Mesendoderm (in vitro differentiated cells): ENCODE results near the gene ZCCHC18.
"Not testable (repeated sequence)": the region's sequence is repeated elsewhere in the genome, so short reads cannot be mapped to it uniquely, and the experiment has no call there.

Experiments used
- DNase-seq: peaks from one replicate; pipeline ENCODE4 v3.0.0; 2013
- H2AK5ac ChIP-seq: 2 replicates; pipeline ENCODE4 v1.6.1; 2013; ENCODE audit warnings: low read length, inconsistent platforms
- H2BK120ac ChIP-seq: 2 replicates; pipeline ENCODE4 v1.6.1; 2013; ENCODE audit warnings: low read depth, mild to moderate bottlenecking, low read length, moderate library complexity, mixed read lengths
- H2BK15ac ChIP-seq: replicated peaks from 2 replicates; pipeline ENCODE4 v1.6.1; 2013; ENCODE audit warnings: low read depth, mild to moderate bottlenecking, moderate library complexity
- H2BK5ac ChIP-seq: 2 replicates; pipeline ENCODE4 v1.6.1; 2013; ENCODE audit warnings: low read length, inconsistent platforms
- H3K18ac ChIP-seq: 2 replicates; pipeline ENCODE4 v1.6.1; 2013; ENCODE audit warnings: mild to moderate bottlenecking, low read length, mixed read lengths
- H3K23ac ChIP-seq: one replicate; pipeline ENCODE4 v1.6.1; 2013; ENCODE audit warnings: low read length
- H3K27ac ChIP-seq: 2 replicates; pipeline ENCODE4 v1.5.1; 2013; ENCODE audit warnings: low read depth, mild to moderate bottlenecking, inconsistent platforms, low read length, moderate library complexity
- H3K27me3 ChIP-seq: 2 replicates; pipeline ENCODE4 v1.6.1; 2013; ENCODE audit warnings: low read length, control low read depth, mild to moderate bottlenecking, inconsistent platforms; ENCODE audit not compliant: insufficient read depth, poor library complexity
- H3K36me3 ChIP-seq: 2 replicates; pipeline ENCODE4 v1.6.1; 2013; ENCODE audit warnings: low read length, inconsistent platforms; ENCODE audit not compliant: control insufficient read depth, insufficient read depth
- H3K4ac ChIP-seq: one replicate; pipeline ENCODE4 v1.6.1; 2013; ENCODE audit warnings: low read depth, mild to moderate bottlenecking, low read length, moderate library complexity
- H3K4me1 ChIP-seq: 2 replicates; pipeline ENCODE4 v1.6.1; 2013; ENCODE audit warnings: low read depth, low read length, inconsistent platforms; ENCODE audit not compliant: control insufficient read depth
- H3K4me2 ChIP-seq: 2 replicates; pipeline ENCODE4 v1.6.1; 2013; ENCODE audit warnings: low read length
- H3K4me3 ChIP-seq: 2 replicates; pipeline ENCODE4 v1.5.1; 2013; ENCODE audit warnings: mild to moderate bottlenecking, low read length
- H3K56ac ChIP-seq: one replicate; pipeline ENCODE4 v1.6.1; 2013; ENCODE audit warnings: low read length
- H3K79me1 ChIP-seq: 2 replicates; pipeline ENCODE4 v1.6.1; 2013; ENCODE audit warnings: low read length, inconsistent platforms
- H3K79me2 ChIP-seq: 2 replicates; pipeline ENCODE4 v1.6.1; 2013; ENCODE audit warnings: mild to moderate bottlenecking, low read length; ENCODE audit not compliant: control insufficient read depth, insufficient read depth
- H3K9ac ChIP-seq: 2 replicates; pipeline ENCODE4 v1.6.1; 2013; ENCODE audit warnings: low read length, inconsistent platforms
- H4K5ac ChIP-seq: one replicate; pipeline ENCODE4 v1.6.1; 2013; ENCODE audit warnings: low read length
- H4K8ac ChIP-seq: one replicate; pipeline ENCODE4 v1.6.1; 2013; ENCODE audit warnings: low read depth, mild to moderate bottlenecking, control low read depth, low read length, moderate library complexity
- WGBS: extraction: QIAGEN DNeasy Blood & Tissue Kit; methylation state at CpG from one replicate; pipeline ENCODE4 v1.1.7; 2013; ENCODE audit warnings: low lambda C conversion rate, missing lambda C conversion rate; ENCODE audit not compliant: insufficient coverage; ENCODE audit errors: extremely low coverage; 5-methylcytosine and 5-hydroxymethylcytosine counted together

The ZCCHC18 gene

DNA sequence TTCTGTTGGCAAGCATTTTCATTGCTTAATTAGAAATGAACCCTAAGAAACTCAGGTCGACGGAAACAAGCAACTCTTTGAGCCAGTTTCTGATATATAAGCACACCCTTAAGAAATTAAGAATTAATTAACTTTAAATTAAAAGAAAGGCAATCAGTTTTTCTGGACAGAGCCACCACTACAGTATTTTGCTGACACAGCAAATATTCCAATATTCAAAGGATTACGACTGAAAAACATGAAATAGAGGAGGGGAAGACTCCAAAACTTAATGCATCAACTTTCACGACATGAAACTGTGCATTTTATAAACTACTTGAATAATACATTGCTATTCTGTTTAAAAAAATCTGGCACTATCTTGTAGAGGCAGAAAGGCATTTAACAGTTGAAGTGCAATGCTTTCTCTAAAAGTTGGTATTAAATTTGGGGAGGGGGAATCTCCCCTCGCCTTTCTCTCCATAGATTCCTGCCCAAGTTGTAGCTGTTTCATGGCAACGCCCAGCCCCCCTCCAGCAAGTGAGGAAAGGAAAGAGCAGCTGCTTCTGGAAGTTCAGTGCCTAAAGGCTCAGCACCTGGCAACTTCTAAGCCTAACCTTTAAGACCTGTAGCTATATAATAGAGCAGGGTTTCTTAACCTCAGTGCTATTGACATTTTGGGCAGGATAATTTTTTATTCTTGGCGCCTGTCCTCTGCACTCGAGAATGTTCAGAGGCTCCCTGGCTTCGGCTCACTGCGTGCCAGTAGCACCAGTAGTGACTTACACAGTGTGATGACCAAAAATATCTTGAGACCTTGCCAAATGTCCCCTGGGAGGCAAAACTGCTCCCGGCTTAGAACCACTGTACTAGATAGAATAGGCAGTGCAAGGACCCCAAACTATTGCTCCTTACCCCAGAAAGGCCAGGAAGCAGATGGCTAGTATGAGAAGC, 6.7 kb upstream of the ZCCHC18 start:
- Histone ChIP-seq H3K4me2 (no peak overlapping the region), H2AK5ac (no peak overlapping the region), H3K79me1 (no peaks in the 10 kb centered on the region), H3K4me3 (no peak overlapping the region), H3K79me2 (no peaks in the 10 kb centered on the region), H3K27me3 (no peaks in the 10 kb centered on the region), H3K4me1 (no peaks in the 10 kb centered on the region), H2BK15ac (no peak overlapping the region), H3K23ac (no peak overlapping the region), H4K8ac (no peak overlapping the region), H3K27ac (no peak overlapping the region), H3K9ac (no peak overlapping the region), H3K56ac (no peak overlapping the region), H2BK5ac (no peak overlapping the region), H2BK120ac (no peak overlapping the region), H3K18ac (no peak overlapping the region), H4K5ac (no peak overlapping the region), H3K36me3 (no peaks in the 10 kb centered on the region), H3K4ac (no peak overlapping the region)
- no peak for DNase-seq
- WGBS, result no CpG with 5 or more reads among the region's 11 CpGs

DNA sequence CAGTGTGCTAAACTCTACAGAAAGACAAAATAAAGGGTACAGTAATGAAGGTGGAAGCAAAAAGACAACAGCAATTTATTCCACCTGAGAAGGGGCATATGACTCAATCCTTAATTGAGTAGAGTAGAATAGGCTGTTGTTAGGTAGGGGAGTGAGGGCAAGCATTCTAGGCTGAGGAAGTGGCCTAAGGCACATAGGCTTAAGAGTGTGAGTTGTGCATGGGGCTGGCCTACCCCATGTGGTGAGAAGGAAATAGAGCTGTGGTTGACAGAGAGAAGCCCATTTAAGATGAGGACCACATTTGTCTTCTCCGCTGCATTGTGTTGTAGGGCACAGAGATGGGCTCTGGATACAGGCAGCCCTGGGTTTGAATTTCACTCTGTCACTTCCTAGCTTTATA, 3.4 kb upstream of the ZCCHC18 start:
- H3K4me3 ChIP-seq, result no peak overlapping the region
- H3K79me1 ChIP-seq, result no peaks in the 10 kb centered on the region
- no peak overlapping the region for H3K4me2 ChIP-seq
- no peak overlapping the region for H3K18ac ChIP-seq
- no peak overlapping the region for H4K5ac ChIP-seq
- no peak overlapping the region for H2AK5ac ChIP-seq
- H2BK15ac ChIP-seq, result no peak overlapping the region
- H3K23ac ChIP-seq, result no peak overlapping the region
- H3K27me3 ChIP-seq, result no peaks in the 10 kb centered on the region
- H3K4me1 ChIP-seq, result no peaks in the 10 kb centered on the region
- peak; percentile 35 for DNase-seq
- no peak overlapping the region for H3K27ac ChIP-seq
- H4K8ac ChIP-seq, result no peak overlapping the region
- no CpG with 5 or more reads among the region's 1 CpG for WGBS
- no peak overlapping the region for H3K9ac ChIP-seq
- H3K56ac ChIP-seq, result no peak overlapping the region
- H2BK5ac ChIP-seq, result no peak overlapping the region
- no peak overlapping the region for H2BK120ac ChIP-seq
- no peaks in the 10 kb centered on the region for H3K79me2 ChIP-seq
- H3K36me3 ChIP-seq, result no peaks in the 10 kb centered on the region
- no peak overlapping the region for H3K4ac ChIP-seq

DNA sequence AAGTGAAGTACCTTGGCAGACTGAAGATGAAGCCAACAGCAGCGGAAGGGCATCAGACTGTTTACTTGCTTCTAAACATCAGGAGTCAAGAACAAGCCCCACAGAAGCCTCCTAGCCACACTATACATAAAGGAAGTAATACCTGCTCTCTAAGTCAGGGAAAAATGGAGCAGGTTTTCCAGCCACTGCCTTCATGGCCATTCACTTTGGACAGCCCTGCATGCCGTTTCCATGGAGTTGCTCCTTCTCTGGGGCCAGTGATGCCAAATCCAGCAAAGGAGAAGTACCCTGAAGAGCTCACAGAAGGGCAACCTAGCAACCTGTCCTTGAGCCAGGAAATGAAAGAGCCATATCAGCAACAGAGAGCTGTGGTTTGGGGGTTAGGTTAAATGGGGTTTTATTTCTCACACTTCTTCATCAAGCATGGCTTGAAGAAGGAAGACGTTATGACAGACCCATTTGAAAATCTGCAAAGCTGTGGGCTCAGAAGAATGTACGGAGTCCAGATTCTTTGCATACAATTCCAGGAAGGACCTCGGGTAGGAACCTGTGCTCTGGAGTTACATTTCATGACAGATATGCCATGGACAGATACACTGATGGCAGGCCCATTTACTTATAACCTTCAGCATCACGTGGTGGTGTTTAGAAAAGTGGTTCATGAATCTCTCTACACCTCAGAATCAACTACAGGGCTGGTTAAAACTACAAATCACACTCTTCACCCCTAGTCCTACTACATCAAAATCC, 1.7 kb upstream of the ZCCHC18 start:
- not testable (repeated sequence) for H2BK120ac ChIP-seq, H3K56ac ChIP-seq, H3K27ac ChIP-seq, H3K79me2 ChIP-seq, H3K27me3 ChIP-seq, H2AK5ac ChIP-seq, H3K4me1 ChIP-seq, H4K5ac ChIP-seq, H3K4me2 ChIP-seq, H3K4me3 ChIP-seq, H3K36me3 ChIP-seq, H4K8ac ChIP-seq, H2BK15ac ChIP-seq, H3K9ac ChIP-seq, H2BK5ac ChIP-seq, H3K79me1 ChIP-seq, H3K23ac ChIP-seq, H3K4ac ChIP-seq, DNase-seq, H3K18ac ChIP-seq
- WGBS, result no CpG with 5 or more reads among the region's 6 CpGs

DNA sequence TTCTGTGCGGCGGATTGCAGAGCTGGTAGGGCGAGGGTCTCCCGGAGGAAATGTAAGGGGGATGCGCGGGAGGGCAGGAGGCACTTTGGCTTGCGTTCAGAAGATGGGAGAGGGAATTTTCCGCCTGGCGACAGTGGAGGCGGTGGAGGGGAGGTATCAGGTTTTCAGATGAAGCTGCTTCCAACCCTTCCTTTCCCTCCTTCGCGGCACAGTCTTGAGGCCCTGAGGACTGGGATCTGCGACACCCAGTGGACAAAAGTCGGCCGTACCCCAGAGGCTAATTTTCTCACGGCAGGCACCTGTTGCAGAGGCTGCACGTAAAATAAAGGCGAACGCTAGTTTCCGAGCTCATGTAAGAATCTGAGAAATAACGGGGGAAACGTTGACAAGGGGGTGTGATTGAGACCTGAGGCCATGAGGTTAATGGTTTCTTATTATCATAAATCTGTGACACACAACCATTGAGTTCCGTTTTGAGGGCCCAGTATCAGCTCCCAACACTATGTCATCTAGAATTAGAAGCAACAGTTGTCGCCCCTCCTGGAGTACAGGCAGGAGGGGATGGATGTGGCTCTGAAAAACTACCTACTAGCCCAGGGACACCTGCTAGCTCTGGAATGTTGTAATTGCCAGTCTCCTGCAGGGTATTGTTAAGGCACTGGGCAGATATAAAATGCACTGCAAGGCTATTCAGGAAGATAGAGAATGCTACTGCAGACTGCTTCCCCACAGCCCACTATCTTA, 1.1 kb downstream of the ZCCHC18 start:
- Histone ChIP-seq H3K79me1 (no peaks in the 10 kb centered on the region), H3K4me2 (peak overlapping the region; percentile 61), H2AK5ac (no peak overlapping the region), H4K5ac (no peak overlapping the region), H3K27ac (no peak overlapping the region), H3K4ac (no peak overlapping the region), H2BK15ac (no peak overlapping the region), H3K4me3 (peak overlapping the region; percentile 37), H3K27me3 (no peaks in the 10 kb centered on the region), H2BK5ac (no peak overlapping the region), H3K36me3 (no peaks in the 10 kb centered on the region), H3K18ac (no peak overlapping the region), H3K56ac (peak overlapping the region; percentile 67), H4K8ac (no peak overlapping the region), H3K79me2 (no peaks in the 10 kb centered on the region), H2BK120ac (no peak overlapping the region), H3K4me1 (no peaks in the 10 kb centered on the region), H3K23ac (no peak overlapping the region), H3K9ac (peak overlapping the region; percentile 50)
- no CpG with 5 or more reads among the region's 24 CpGs for WGBS
- DNase-seq, result peak; percentile 83

DNA sequence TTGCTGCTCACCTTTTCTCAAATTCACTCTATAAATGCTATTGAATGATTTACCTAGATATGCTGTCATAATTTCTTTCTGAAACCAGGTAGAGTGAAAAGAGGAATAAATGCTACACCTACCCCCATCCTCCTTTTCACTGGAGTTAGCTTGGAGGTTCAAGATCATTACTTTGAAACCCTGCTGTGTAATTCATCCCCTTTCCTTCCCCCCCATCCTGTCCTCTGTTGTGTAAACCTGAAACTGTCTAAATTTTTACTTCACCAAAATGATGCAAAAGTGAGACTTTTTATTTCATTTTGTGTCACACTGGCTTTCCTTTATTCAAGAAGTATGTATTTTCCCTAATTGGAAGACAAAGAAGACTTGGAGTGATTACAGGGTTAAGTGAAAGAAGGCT, 5.4 kb downstream of the ZCCHC18 start:
- no peaks in the 10 kb centered on the region for H3K36me3 ChIP-seq
- H3K27ac ChIP-seq, result no peak overlapping the region
- no peak overlapping the region for H2BK15ac ChIP-seq
- H2BK5ac ChIP-seq, result no peak overlapping the region
- H3K4me2 ChIP-seq, result no peak overlapping the region
- H2BK120ac ChIP-seq, result no peak overlapping the region
- no peak overlapping the region for H3K56ac ChIP-seq
- no peak overlapping the region for H3K4me3 ChIP-seq
- H4K5ac ChIP-seq, result no peak overlapping the region
- DNase-seq, result no peak
- H3K9ac ChIP-seq, result no peak overlapping the region
- H3K79me1 ChIP-seq, result no peaks in the 10 kb centered on the region
- H3K27me3 ChIP-seq, result no peaks in the 10 kb centered on the region
- H4K8ac ChIP-seq, result no peak overlapping the region
- no peak overlapping the region for H3K23ac ChIP-seq
- no peaks in the 10 kb centered on the region for H3K79me2 ChIP-seq
- no peak overlapping the region for H3K4ac ChIP-seq
- H3K4me1 ChIP-seq, result no peaks in the 10 kb centered on the region
- H3K18ac ChIP-seq, result no peak overlapping the region
- no peak overlapping the region for H2AK5ac ChIP-seq
